ENCODE results near the gene DVL2.

DNA sequence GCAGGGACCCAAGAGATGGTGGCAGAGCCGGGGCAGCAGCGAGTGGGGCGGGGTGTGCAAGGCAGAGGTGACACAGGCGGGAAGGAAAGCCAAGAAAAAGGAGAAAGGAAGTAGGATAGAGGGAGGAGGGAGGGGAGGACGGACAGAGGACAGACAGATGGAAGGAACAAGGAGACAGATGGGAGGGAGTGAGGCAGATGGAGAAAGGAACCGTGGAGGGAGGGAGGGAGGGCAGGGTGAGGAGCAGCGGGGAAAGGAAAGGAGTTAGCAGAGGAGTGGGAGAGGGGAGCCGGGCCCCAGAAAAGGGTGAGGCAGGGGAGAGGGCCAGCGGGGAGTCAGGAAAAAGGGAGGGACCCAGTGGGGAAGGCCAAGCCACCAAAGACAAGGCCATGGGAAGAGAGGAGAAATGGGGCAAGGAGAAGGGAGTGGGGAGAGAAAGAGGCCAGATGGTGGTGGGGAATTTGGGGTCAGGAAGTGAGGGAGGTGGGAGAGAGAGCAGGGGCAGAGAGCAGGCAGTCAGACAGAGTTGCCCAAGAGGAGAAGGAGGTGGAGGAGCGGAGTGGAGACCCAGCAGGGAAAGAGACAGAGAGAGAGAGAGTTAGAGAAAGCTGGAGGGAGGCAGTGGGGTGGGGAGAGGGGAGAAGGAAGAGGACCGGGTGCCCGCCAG is 41.9 kb downstream of the DVL2 start:
- TF ChIP-seq, protein P1, sequence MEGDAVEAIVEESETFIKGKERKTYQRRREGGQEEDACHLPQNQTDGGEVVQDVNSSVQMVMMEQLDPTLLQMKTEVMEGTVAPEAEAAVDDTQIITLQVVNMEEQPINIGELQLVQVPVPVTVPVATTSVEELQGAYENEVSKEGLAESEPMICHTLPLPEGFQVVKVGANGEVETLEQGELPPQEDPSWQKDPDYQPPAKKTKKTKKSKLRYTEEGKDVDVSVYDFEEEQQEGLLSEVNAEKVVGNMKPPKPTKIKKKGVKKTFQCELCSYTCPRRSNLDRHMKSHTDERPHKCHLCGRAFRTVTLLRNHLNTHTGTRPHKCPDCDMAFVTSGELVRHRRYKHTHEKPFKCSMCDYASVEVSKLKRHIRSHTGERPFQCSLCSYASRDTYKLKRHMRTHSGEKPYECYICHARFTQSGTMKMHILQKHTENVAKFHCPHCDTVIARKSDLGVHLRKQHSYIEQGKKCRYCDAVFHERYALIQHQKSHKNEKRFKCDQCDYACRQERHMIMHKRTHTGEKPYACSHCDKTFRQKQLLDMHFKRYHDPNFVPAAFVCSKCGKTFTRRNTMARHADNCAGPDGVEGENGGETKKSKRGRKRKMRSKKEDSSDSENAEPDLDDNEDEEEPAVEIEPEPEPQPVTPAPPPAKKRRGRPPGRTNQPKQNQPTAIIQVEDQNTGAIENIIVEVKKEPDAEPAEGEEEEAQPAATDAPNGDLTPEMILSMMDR (IDR thresholded peaks at IDR 0.05; ENCODE audit: insufficient read depth, low read length, poor library complexity, severe bottlenecking): no peak
- no peak for TF ChIP-seq EZH2phosphoT487 (conservative IDR thresholded peaks at IDR 0.05; ENCODE audit: low read length)
